Upper lobe of left lung (tissue), 6 donors: ENCODE measurements around the gene DOCK1. TPM values are rescaled to one million over a fixed set of nuclear protein-coding genes. Genes with fewer than 3 reads are reported as not detected.

Source experiments
- ATAC-seq, 2 donors: fragments of 200-7000 bp; cut with Tn5 transposase; one replicate each; pipeline ENCODE4 v1.9.1; 2022; ENCODE audit warnings: mild to moderate bottlenecking in 2 of 2, moderate library complexity in 2 of 2; ENCODE audit not compliant: low FRiP score in 2 of 2
- DNase-seq, 2 donors: peaks; one replicate each; pipeline ENCODE4 v3.0.0-alpha.2; 2019 to 2020
- H3K27ac ChIP-seq, 4 donors: fragments of 200-600 bp; sonication (generic); one replicate each; pipeline ENCODE4 v1.5.1; 2016 to 2019
- H3K27me3 ChIP-seq, 4 donors: fragments of 200-600 bp; sonication (generic); one replicate each; pipeline ENCODE4 v1.5.1; 2017 to 2019
- H3K36me3 ChIP-seq, 4 donors: fragments of 200-600 bp; sonication (generic); one replicate each; pipeline ENCODE4 v1.5.1; 2016 to 2019
- H3K4me1 ChIP-seq, 4 donors: fragments of 200-600 bp; sonication (generic); one replicate each; pipeline ENCODE4 v1.5.1; 2018 to 2019
- H3K4me3 ChIP-seq, 4 donors: fragments of 200-600 bp; sonication (generic); one replicate each; pipeline ENCODE4 v1.5.1; 2017 to 2019; ENCODE audit warnings: mild to moderate bottlenecking in 2 of 4, moderate library complexity in 1 of 4
- H3K9me3 ChIP-seq, 4 donors: fragments of 200-600 bp; sonication (generic); one replicate each; pipeline ENCODE4 v1.5.1; 2018 to 2019
- EP300 ChIP-seq, 4 donors: sonication (generic); formaldehyde crosslinking; IDR thresholded peaks; one replicate each; pipeline ENCODE4 v1.5.1; 2017; ENCODE audit warnings: antibody characterized with exemption in 4 of 4, control low read depth in 2 of 4
- POLR2A ChIP-seq, 4 donors: fragments of 450-650 bp; IDR thresholded peaks; one replicate each; pipeline ENCODE4 v1.5.1; 2016 to 2017; ENCODE audit warnings: antibody characterized with exemption in 4 of 4, mild to moderate bottlenecking in 2 of 4
- POLR2AphosphoS5 ChIP-seq, 2 donors: sonication (generic); formaldehyde crosslinking; IDR thresholded peaks; one replicate each; pipeline ENCODE4 v1.5.1; 2017; ENCODE audit warnings: antibody characterized with exemption in 2 of 2
- WGBS, 2 donors: methylation state at CpG; one replicate each; pipeline ENCODE4 v1.1.5; 2017 to 2018; 5-methylcytosine and 5-hydroxymethylcytosine counted together
- total RNA-seq, 6 donors: library from RNA; depleted of rRNA in 4 of 6; stranded (reverse); fragments of >200 nt in 4 of 6; gene quantifications; one replicate each; pipeline versions ENCODE4 v1.1.0 to v1.2.1, GENCODE V29; 2016 to 2021
- TF ChIP-seq, protein P1 (sequence below), 6 experiments: fragments of 450-650 bp in 4 of 6; fragments of 200-600 bp in 2 of 6; sonication (generic) in 2 of 6; IDR thresholded peaks; one replicate each; pipeline ENCODE4 v1.5.1; 2016 to 2019; ENCODE audit warnings: antibody characterized with exemption in 6 of 6
- donor health status: DM: no; HTN: no; CAD: no; lungs with moderate emphysema.
- donor health status: DM: no; HTN: yes; CAD: no; lungs with severe emphysema.

DOCK1 gene
- total RNA-seq, 6 donors from 2014 or later, result 37.5 to 63.9 (median 45.8) TPM

DNA sequence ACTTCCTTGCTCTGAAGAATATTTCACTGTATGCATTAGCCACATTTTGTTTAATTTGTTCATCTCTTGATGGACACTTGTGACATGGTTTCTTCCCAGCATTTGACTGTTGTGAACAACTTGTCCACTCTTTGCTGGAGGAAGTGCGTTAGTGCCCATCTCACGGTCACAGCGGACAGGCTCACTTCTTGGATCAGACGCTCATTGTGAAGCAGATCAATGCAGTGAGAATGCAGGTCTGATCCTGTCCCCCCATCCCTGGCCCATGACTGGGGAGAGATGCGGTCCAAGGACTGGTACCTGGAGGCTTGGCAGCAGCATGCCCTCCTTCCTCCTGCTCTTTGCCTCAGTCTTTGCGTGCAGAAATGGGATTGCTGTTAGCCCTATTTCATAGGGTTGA lies 41.5 kb downstream of the DOCK1 start:
- Histone ChIP-seq H3K27ac (no peak overlapping the region), H3K36me3 (no peaks in the 10 kb centered on the region), H3K4me3 (no peak overlapping the region), H3K27me3 (no peaks in the 10 kb centered on the region), H3K9me3 (no peaks in the 10 kb centered on the region), H3K4me1 (no peaks in the 10 kb centered on the region)
- TF ChIP-seq POLR2AphosphoS5 (IDR thresholded peaks at IDR 0.05) (no peak), POLR2A (IDR thresholded peaks at IDR 0.05) (no peak), EP300 (IDR thresholded peaks at IDR 0.05) (no peak)
- TF ChIP-seq, protein P1, sequence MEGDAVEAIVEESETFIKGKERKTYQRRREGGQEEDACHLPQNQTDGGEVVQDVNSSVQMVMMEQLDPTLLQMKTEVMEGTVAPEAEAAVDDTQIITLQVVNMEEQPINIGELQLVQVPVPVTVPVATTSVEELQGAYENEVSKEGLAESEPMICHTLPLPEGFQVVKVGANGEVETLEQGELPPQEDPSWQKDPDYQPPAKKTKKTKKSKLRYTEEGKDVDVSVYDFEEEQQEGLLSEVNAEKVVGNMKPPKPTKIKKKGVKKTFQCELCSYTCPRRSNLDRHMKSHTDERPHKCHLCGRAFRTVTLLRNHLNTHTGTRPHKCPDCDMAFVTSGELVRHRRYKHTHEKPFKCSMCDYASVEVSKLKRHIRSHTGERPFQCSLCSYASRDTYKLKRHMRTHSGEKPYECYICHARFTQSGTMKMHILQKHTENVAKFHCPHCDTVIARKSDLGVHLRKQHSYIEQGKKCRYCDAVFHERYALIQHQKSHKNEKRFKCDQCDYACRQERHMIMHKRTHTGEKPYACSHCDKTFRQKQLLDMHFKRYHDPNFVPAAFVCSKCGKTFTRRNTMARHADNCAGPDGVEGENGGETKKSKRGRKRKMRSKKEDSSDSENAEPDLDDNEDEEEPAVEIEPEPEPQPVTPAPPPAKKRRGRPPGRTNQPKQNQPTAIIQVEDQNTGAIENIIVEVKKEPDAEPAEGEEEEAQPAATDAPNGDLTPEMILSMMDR (IDR thresholded peaks at IDR 0.05), result no peak
- WGBS, 2 donors, result 96 to 98% methylated on average over 4 to 6 of the region's 6 CpGs
- DNase-seq, result no peak
- no peak for ATAC-seq

DNA sequence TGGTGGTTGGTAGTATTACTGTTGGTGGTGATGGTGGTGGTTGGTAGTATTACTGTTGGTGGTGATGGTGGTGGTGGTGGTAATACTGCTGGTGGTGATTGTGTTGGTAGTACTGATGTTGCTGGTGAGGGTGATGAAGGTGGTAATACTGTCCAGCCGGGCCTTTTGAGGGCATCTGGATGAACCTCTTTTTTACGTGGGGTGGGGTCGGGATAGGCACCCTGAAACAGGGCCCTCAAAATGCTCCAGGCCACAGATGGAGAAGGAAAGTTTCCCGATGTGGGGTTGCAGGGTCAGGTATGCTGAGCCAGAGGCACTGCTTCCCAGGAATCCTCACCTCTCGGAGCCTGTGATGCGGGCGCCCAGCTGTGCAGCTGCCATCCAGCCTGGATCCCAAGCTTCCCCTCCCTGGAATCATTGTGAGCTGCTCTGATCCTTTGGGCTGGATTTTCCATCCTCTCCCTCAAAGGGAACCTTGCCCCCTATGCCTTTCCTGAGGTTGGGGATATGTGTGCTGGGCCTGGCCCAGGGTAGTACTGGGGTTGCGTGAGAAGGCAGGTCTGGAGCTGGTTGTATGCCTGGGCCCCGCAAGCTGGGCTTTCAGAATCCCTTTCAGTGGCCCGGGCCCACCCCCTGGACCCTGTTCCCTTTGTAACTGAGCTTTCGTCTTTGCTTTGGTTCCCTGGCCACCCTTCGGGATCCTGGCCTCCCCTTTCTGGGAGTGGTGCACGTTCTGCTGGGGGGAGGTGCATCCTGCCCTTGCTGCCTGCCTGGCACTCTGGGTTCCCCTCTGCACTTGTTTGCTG lies 43.3 kb downstream of the DOCK1 start:
- TF ChIP-seq POLR2A (IDR thresholded peaks at IDR 0.05) (no peak), EP300 (IDR thresholded peaks at IDR 0.05) (no peak), POLR2AphosphoS5 (IDR thresholded peaks at IDR 0.05) (no peak)
- TF ChIP-seq, protein P1 (IDR thresholded peaks at IDR 0.05), result no peak
- H3K27ac ChIP-seq, result no peak overlapping the region
- DNase-seq (no peak), ATAC-seq (no peak)
- H3K9me3 ChIP-seq, result no peaks in the 10 kb centered on the region
- H3K36me3 ChIP-seq, result no peaks in the 10 kb centered on the region
- H3K4me1 ChIP-seq, result no peaks in the 10 kb centered on the region
- WGBS, 2 donors, result 97 to 98% methylated on average over 13 of the region's 13 CpGs
- no peaks in the 10 kb centered on the region for H3K27me3 ChIP-seq
- H3K4me3 ChIP-seq, result no peak overlapping the region

DNA sequence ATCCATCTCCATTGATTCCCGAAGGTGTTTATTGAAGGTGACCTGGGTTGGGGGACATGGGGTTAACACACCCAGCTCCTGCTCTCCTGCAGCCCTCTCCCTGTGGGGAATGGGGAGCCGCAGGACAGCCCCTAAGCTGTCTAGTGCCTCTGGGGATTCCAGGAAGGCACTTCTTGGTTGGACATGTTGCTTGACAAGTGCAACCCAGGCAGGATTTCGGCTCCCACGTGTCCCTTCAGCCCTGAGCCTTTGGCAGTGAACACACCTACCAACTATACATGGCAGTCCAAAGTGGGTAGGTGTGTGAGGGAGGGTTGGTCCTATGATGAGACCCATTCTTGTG lies 43.9 kb downstream of the DOCK1 start:
- no peak for DNase-seq
- ATAC-seq, result no peak
- whole genome bisulfite sequencing, 2 donors, result 84 to 89% methylated on average over 3 to 4 of the region's 4 CpGs

DNA sequence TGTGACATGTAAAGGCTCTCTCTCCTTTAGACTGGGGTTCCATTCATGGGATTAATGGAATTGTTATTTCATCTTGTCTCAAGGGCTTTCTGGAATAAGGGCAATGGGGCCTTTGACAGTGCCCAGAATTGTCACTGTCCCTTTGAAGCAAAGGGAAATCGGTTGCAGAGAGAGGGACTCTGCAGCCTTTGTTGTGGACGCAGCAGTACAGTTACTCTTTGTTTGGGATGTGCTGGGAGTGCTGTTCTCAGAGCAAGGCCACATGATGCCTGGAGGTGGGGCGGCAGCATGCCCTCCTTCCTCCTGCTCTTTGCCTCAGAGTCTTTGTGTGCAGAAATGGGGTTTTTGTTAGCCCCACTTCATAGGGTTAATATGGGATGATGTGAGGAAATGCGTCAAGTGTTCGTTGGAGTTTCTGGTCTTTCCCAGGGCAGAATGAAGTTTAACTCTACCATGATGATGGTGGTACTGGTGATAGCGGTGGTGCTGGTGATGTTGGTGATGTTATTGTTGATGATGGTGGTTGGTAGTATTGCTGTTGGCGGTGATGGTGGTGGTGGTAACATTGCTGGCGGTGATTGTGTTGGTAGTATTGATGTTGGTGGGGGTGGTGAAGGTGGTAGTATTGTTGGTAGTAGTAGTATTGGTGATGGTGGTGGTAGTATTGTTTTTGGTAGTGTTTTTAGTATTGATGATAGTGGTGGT lies 45.3 kb downstream of the DOCK1 start:
- Histone ChIP-seq H3K27me3 (no peaks in the 10 kb centered on the region), H3K4me1 (no peaks in the 10 kb centered on the region), H3K36me3 (no peaks in the 10 kb centered on the region), H3K4me3 (no peak overlapping the region), H3K27ac (no peak overlapping the region), H3K9me3 (no peaks in the 10 kb centered on the region)
- no peak for DNase-seq
- no peak for ATAC-seq
- 96 to 97% methylated on average over 7 to 8 of the region's 8 CpGs for WGBS, 2 donors
- TF ChIP-seq POLR2A (IDR thresholded peaks at IDR 0.05) (no peak), POLR2AphosphoS5 (IDR thresholded peaks at IDR 0.05) (no peak), EP300 (IDR thresholded peaks at IDR 0.05) (no peak)
- TF ChIP-seq, protein P1 (IDR thresholded peaks at IDR 0.05), result no peak

More for the DNA sequence above, 43.9 kb downstream of the DOCK1 start:
- H3K27me3 ChIP-seq, result no peaks in the 10 kb centered on the region
- no peaks in the 10 kb centered on the region for H3K9me3 ChIP-seq
- H3K27ac ChIP-seq, result no peak overlapping the region
- H3K4me1 ChIP-seq, result no peaks in the 10 kb centered on the region
- no peak overlapping the region for H3K4me3 ChIP-seq
- TF ChIP-seq, protein P1 (IDR thresholded peaks at IDR 0.05), result no peak
- TF ChIP-seq EP300 (IDR thresholded peaks at IDR 0.05) (no peak), POLR2A (IDR thresholded peaks at IDR 0.05) (no peak), POLR2AphosphoS5 (IDR thresholded peaks at IDR 0.05) (no peak)
- no peaks in the 10 kb centered on the region for H3K36me3 ChIP-seq
